Osteocyte (in vitro differentiated cells): ENCODE measurements around the gene GTF3A. TPM values are rescaled to one million over a fixed set of nuclear protein-coding genes. Genes with fewer than 3 reads are reported as not detected.

Experiments
- DNase-seq: peaks from one replicate; pipeline ENCODE4 v3.0.0; 2021; ENCODE audit warnings: mixed read lengths; ENCODE audit not compliant: unreplicated experiment; ENCODE audit errors: extremely low spot score
- H3K27ac Mint-ChIP-seq: one replicate; pipeline ENCODE4 v1.8.0; 2021; ENCODE audit warnings: mild to moderate bottlenecking, mixed read lengths; ENCODE audit not compliant: unreplicated experiment
- H3K27me3 Mint-ChIP-seq: one replicate; pipeline ENCODE4 v1.8.0; 2021; ENCODE audit warnings: mixed read lengths; ENCODE audit not compliant: unreplicated experiment
- H3K36me3 Mint-ChIP-seq: one replicate; pipeline ENCODE4 v1.8.0; 2021; ENCODE audit warnings: mixed read lengths; ENCODE audit not compliant: unreplicated experiment
- H3K4me1 Mint-ChIP-seq: one replicate; pipeline ENCODE4 v1.8.0; 2021; ENCODE audit warnings: mixed read lengths; ENCODE audit not compliant: unreplicated experiment
- H3K4me3 Mint-ChIP-seq: one replicate; pipeline ENCODE4 v1.8.0; 2021; ENCODE audit warnings: mild to moderate bottlenecking, moderate library complexity, mixed read lengths; ENCODE audit not compliant: unreplicated experiment
- H3K9me3 Mint-ChIP-seq: one replicate; pipeline ENCODE4 v1.8.0; 2021; ENCODE audit warnings: mixed read lengths; ENCODE audit not compliant: unreplicated experiment
- total RNA-seq: library from RNA; stranded (reverse); gene quantifications from 2 replicates; pipeline ENCODE4 v1.2.1, GENCODE V29; 2021
- TF ChIP-seq, protein P1 (sequence below): fragments of 200-600 bp; sonication (generic); IDR thresholded peaks from 2 replicates; pipeline ENCODE4 v1.5.0; 2021; ENCODE audit warnings: antibody characterized with exemption, mild to moderate bottlenecking, moderate library complexity

Gene GTF3A
- total RNA-seq, 1 donor from 2014 or later = 67.0 TPM

DNA sequence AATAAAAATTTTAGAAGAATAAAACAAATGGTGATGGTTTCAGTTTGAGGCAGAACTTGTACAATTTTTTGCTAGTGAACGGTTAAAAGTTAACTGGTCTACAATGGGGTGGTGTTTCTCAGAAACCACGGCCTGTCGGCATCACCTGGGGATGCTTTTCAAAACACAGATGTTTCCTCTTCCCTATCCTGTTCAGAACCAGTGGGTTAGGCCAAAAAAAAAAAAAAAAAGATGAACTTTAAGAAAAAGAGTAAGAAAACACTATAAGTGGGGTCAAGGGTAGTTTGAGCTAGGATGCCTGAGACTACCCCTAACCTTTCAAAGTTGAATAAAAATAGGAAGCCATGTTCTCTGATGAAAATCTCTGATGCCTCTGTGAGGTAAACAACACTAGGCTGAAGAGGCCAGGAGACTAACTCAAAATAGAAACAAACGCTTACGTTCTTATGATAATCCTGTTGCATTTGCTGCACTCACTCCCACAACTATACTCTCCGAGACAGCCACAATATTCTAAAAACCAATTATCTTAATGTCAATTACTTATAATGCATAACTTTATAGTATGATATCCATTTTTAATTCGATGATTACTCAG, 22.7 kb downstream of the GTF3A start:
- H3K27me3 Mint-ChIP-seq = peaks cover 2% of the 10 kb centered on the region
- peaks cover 8% of the 10 kb centered on the region for H3K36me3 Mint-ChIP-seq
- H3K27ac Mint-ChIP-seq = no peak overlapping the region
- TF ChIP-seq, protein P1, sequence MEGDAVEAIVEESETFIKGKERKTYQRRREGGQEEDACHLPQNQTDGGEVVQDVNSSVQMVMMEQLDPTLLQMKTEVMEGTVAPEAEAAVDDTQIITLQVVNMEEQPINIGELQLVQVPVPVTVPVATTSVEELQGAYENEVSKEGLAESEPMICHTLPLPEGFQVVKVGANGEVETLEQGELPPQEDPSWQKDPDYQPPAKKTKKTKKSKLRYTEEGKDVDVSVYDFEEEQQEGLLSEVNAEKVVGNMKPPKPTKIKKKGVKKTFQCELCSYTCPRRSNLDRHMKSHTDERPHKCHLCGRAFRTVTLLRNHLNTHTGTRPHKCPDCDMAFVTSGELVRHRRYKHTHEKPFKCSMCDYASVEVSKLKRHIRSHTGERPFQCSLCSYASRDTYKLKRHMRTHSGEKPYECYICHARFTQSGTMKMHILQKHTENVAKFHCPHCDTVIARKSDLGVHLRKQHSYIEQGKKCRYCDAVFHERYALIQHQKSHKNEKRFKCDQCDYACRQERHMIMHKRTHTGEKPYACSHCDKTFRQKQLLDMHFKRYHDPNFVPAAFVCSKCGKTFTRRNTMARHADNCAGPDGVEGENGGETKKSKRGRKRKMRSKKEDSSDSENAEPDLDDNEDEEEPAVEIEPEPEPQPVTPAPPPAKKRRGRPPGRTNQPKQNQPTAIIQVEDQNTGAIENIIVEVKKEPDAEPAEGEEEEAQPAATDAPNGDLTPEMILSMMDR = no peak
- peaks cover 15% of the 10 kb centered on the region for H3K4me1 Mint-ChIP-seq
- no peaks in the 10 kb centered on the region for H3K9me3 Mint-ChIP-seq
- no peak for DNase-seq
- no peak overlapping the region for H3K4me3 Mint-ChIP-seq

DNA sequence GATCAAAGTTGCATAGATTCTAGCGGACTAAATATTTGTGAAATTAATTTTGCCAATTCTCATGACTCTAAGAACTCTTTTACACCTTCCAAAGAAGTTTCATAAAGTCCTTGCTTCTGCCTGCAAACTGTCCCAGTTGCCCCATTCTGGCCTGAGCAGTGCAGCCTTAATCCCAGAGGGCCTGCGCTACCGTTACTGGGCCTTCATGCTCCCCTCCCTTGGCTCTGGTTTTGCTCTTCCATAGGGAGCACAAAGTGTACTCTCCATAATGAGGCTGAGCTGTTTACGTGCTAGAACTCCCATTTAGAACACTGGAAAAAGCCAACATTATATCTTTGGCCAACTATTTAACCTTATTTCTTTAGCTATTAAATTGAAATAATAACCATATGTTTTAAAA, 23.9 kb downstream of the GTF3A start:
- Mint-ChIP-seq H3K36me3 (no peaks in the 10 kb centered on the region), H3K4me3 (peak overlapping the region; percentile 86), H3K9me3 (no peaks in the 10 kb centered on the region), H3K27ac (no peak overlapping the region), H3K4me1 (peaks cover 15% of the 10 kb centered on the region), H3K27me3 (peaks cover 7% of the 10 kb centered on the region)
- TF ChIP-seq, protein P1 = no peak
- DNase-seq = no peak

DNA sequence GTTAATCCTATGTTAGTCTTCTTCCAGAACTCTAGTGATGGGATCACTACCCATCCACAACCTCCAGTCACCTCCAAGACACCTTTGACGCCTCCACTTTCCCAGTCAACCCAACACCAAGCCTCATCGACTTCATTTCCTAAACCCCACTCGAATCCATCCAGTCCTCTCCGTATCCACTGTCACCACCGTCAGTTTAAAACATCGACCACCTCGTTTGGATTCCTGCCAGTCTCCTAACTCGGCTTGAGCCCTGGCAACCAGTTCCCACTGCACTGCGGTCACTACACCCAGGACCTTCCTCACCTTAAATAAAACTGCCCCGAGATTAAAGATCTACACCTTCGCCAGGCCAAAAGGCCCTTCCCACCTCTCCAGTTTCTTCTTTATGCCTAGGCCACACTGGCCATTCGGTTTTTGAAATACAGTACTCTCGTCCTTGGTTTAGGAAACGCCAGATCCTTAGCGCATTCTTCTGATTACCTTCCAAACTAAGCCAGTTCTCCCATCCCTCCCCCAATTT, 24.7 kb downstream of the GTF3A start:
- TF ChIP-seq, protein P1 = no peak
- Mint-ChIP-seq H3K4me3 (peak overlapping the region; percentile 86), H3K27me3 (peaks cover 14% of the 10 kb centered on the region), H3K4me1 (peaks cover 15% of the 10 kb centered on the region), H3K36me3 (no peaks in the 10 kb centered on the region), H3K9me3 (no peaks in the 10 kb centered on the region), H3K27ac (peak overlapping the region; percentile 89)
- DNase-seq = no peak

DNA sequence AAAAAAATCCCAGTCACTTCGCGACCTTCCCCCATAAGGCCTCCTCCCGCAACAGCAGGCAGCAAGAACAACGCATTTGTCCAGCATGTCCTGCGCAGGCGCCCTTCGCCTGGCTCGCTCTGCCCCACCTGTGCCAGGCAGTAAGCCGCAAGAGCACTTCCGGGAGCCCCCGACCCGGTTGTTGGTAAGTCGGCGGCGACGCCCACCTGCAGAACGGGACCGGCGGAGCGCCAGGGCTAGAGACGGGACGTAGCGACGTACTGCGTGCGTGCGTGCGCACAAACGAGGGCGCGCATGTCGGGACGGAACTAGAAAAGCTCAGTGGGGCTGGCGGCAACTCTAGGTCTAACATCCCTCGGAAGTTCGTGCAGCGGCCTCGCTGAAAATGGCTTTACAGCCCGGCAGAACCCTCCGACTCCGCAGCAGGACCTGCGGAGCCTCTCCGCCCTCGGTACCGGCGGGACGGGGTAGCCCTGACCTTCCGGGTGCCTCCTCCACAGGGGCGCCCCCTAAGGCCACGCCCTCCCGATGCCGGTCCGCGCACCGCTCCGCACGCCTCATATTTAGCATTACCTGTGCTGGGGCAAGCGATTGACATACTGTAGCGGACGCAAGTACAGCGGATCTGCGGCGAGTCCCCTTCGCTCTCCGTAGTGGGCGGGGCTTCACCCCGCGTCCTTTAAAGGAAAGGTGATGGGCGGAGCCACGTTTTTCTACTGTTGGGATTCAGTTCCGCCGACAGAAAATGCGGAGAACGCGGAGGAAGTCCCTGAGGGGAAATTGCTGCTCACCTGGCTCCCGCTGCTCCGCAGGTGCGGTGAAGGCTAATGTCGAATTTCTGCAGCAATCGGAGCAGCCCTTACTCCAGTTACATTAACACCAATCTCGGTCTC, 25.8 kb downstream of the GTF3A start, which contains the start of gene MTIF3:
TSS of gene MTIF3 (minus strand) at position 629 of the 893 bp plus-strand sequence. CDS start 10,116 bp downstream, outside the sequence.
- H3K27me3 Mint-ChIP-seq = peaks cover 14% of the 10 kb centered on the region

More for the DNA sequence above, 25.8 kb downstream of the GTF3A start, which contains the start of gene MTIF3:
- peaks cover 18% of the 10 kb centered on the region for H3K4me1 Mint-ChIP-seq
- H3K36me3 Mint-ChIP-seq = no peaks in the 10 kb centered on the region
- TF ChIP-seq, protein P1 = no peak
- no peaks in the 10 kb centered on the region for H3K9me3 Mint-ChIP-seq
- H3K27ac Mint-ChIP-seq = peak within 1 kb of the TSS; percentile 89
- peak within 1 kb of the TSS; percentile 86 for H3K4me3 Mint-ChIP-seq
- peak; percentile 95 for DNase-seq
